ENCODE measurements around the gene GPR75. TPM values are rescaled to one million over a fixed set of nuclear protein-coding genes. Genes with fewer than 3 reads are reported as not detected.

Gene GPR75
- total and polyA plus RNA-seq, 2 of the 13 experiments (the other 11 are each of a cell fraction or from before 2014, with no cell fraction given) = 3.3 to 4.1 TPM

GRCh38 chr2:53826587-53827397, 33.0 kb downstream of the GPR75 start (continued):
- TF ChIP-seq ZFP41 (CRISPR knock-in tag; IDR thresholded peaks at IDR 0.05; ENCODE audit: borderline replicate concordance) (no peak), KMT2B (CRISPR knock-in tag; IDR thresholded peaks at IDR 0.05) (peak; percentile 79), NAIF1 (CRISPR knock-in tag; IDR thresholded peaks at IDR 0.05; ENCODE audit: borderline replicate concordance) (peak; percentile 42; the same call in 1 of the 2 replicates), GLMP (CRISPR knock-in tag; IDR thresholded peaks at IDR 0.05; ENCODE audit: borderline replicate concordance) (no peak), ZNF761 (CRISPR knock-in tag; conservative IDR thresholded peaks at IDR 0.05) (0 out of 2 replicates have a peak, but pooled peaks have one; percentile 51), PHF8 (CRISPR knock-in tag; IDR thresholded peaks at IDR 0.05) (peak; percentile 37; the same call in 1 of the 2 replicates), NFATC3 (CRISPR knock-in tag; IDR thresholded peaks at IDR 0.05) (no peak), ZBTB7A (CRISPR knock-in tag; IDR thresholded peaks at IDR 0.05) (no peak), RNF2 (conservative IDR thresholded peaks at IDR 0.05; ENCODE audit: low read depth) (no peak), ZNF670 (CRISPR knock-in tag; IDR thresholded peaks at IDR 0.05; ENCODE audit: borderline replicate concordance) (peak; percentile 47; the same call in 1 of the 2 replicates), ZNF333 (CRISPR knock-in tag; IDR thresholded peaks at IDR 0.05; ENCODE audit: borderline replicate concordance) (no peak), ADNP (CRISPR knock-in tag; IDR thresholded peaks at IDR 0.05) (no peak), ZBTB20 (CRISPR knock-in tag; IDR thresholded peaks at IDR 0.05; ENCODE audit: borderline replicate concordance, low read depth) (peak; percentile 65; the same call in 1 of the 2 replicates), U2AF2 (IDR thresholded peaks at IDR 0.05; ENCODE audit: low read depth, low read length) (no peak), EZH2 (conservative IDR thresholded peaks at IDR 0.05; ENCODE audit: low read depth, low read length) (no peak), ZFAT (CRISPR knock-in tag; conservative IDR thresholded peaks at IDR 0.05) (no peak), ZNF644 (CRISPR knock-in tag; IDR thresholded peaks at IDR 0.05; ENCODE audit: low read depth) (peak; percentile 68), MYNN (CRISPR knock-in tag; IDR thresholded peaks at IDR 0.05; ENCODE audit: low read depth) (no peak), ZNF468 (CRISPR knock-in tag; IDR thresholded peaks at IDR 0.05) (peak; percentile 39; the same call in 1 of the 2 replicates), ZNF556 (CRISPR knock-in tag; IDR thresholded peaks at IDR 0.05; ENCODE audit: borderline replicate concordance) (peak; percentile 93; the same call in 1 of the 2 replicates)
- TF ChIP-seq, protein P1, sequence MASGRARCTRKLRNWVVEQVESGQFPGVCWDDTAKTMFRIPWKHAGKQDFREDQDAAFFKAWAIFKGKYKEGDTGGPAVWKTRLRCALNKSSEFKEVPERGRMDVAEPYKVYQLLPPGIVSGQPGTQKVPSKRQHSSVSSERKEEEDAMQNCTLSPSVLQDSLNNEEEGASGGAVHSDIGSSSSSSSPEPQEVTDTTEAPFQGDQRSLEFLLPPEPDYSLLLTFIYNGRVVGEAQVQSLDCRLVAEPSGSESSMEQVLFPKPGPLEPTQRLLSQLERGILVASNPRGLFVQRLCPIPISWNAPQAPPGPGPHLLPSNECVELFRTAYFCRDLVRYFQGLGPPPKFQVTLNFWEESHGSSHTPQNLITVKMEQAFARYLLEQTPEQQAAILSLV (CRISPR knock-in tag; IDR thresholded peaks at IDR 0.05; ENCODE audit: borderline replicate concordance) = peak; percentile 43; the same call in 1 of the 2 replicates
- TF ChIP-seq, protein P2, sequence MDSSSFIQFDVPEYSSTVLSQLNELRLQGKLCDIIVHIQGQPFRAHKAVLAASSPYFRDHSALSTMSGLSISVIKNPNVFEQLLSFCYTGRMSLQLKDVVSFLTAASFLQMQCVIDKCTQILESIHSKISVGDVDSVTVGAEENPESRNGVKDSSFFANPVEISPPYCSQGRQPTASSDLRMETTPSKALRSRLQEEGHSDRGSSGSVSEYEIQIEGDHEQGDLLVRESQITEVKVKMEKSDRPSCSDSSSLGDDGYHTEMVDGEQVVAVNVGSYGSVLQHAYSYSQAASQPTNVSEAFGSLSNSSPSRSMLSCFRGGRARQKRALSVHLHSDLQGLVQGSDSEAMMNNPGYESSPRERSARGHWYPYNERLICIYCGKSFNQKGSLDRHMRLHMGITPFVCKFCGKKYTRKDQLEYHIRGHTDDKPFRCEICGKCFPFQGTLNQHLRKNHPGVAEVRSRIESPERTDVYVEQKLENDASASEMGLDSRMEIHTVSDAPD (CRISPR knock-in tag; IDR thresholded peaks at IDR 0.05) = peak; percentile 82; the same call in 1 of the 2 replicates
- TF ChIP-seq, protein P3, sequence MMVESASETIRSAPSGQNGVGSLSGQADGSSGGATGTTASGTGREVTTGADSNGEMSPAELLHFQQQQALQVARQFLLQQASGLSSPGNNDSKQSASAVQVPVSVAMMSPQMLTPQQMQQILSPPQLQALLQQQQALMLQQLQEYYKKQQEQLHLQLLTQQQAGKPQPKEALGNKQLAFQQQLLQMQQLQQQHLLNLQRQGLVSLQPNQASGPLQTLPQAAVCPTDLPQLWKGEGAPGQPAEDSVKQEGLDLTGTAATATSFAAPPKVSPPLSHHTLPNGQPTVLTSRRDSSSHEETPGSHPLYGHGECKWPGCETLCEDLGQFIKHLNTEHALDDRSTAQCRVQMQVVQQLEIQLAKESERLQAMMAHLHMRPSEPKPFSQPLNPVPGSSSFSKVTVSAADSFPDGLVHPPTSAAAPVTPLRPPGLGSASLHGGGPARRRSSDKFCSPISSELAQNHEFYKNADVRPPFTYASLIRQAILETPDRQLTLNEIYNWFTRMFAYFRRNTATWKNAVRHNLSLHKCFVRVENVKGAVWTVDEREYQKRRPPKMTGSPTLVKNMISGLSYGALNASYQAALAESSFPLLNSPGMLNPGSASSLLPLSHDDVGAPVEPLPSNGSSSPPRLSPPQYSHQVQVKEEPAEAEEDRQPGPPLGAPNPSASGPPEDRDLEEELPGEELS (CRISPR knock-in tag; IDR thresholded peaks at IDR 0.05) = peak; percentile 100
